ENCODE data around the gene PTCH1.

The PTCH1 gene

DNA sequence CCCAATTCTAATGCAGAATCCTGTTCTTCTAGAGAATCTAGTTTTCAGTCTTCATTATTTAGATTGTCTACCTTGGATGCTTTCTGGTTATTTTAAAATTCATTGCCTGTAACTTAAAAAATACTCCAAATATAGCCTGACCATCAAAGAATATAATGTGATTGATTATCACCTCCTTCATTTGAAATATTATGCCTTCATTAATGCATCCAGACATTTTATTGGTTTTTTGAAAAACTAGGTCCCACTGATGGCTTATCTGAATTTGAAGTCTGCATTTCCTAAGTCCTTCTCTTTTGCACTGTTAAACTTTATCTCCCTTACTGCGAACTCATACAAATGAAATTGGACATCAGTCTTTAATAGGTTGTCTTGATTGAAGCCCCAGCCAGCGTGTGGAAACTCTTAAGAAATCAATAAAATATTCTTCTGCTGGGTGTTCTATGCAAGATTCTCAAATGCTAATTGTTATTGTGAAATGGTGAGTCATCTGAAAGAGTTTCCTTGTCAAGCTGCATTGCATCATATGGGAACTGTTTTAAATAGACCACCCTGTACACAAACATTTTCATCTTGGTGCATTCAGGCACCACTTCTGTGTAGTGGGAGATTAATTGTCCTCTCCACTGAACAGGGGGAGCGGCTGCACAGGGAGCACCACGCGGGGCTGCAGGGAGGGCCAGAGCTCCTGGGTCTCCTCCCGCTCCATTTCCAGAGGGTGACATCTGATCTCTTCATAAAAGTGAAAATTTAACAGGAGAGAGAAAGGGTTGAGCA, 106.9 kb downstream of the PTCH1 start:
- in situ Hi-C loops (cut with MboI; ENCODE audit: low sequenced_read_pairs): no loop called here

DNA sequence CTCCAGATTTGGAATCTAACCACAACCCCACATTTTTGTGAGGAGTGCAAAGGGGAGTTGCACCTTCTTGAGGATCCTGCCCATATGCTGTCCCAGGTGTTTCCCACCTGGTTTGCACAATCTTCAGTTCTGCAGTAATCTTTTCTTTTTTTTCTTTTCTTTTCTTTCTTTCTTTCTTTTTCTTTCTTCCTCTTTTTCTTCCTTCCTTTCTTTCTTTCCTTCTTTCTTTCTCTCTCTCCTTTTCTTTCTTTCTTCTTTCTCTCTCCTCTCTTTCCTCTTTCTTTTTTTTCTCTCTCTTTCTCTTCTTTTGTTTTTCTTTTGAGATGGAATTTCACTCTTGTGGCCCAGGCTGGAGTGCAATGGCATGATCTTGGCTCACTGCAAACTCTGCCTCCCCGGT, 109.2 kb downstream of the PTCH1 start:
- in situ Hi-C loops (cut with MboI; ENCODE audit: low sequenced_read_pairs): no loop called here

DNA sequence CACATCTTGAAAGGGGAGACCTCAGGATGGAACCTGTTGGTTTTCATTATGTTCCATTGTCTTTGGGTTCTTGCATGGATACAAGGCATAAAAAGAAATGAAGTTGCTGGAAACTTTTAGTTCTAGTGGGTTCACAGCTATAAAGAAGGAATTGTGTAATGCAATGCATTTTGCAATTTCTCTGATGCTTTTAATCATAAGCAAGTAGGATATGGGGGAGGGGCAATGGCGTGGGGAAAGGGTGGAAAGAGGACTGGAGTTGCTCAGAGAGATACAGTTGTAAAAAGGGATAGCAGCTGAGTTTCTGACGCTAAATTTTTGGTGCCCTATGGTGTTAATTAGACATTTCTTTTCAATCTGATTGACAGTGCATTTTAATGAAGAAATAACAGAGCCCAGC, 110.7 kb downstream of the PTCH1 start:
- in situ Hi-C loops (cut with MboI; ENCODE audit: low sequenced_read_pairs): no loop called here

DNA sequence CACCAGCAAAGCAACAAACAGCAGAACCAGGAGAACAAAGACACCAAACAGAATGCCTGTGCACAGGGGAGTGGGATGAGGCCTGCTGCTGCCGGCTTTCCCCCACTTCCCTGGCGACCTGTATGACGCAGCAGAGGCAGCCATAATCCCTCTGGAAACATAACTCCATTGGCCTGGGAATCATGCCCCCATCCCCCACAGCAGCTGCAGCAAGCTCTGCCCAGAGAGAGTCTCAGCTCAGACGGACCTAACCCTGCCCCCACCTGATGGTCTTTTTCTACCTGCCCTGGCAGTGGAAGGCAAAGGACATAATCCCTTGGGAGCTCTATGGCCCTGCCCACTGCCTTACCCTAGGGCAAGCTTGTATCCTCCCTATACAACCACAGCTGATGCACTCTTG, 117.5 kb downstream of the PTCH1 start:
- in situ Hi-C loops (cut with MboI; ENCODE audit: low sequenced_read_pairs): no loop called here

Data from hTERT RPE-1 (cell line).